Measurements from ENCODE around the gene ANKDD1A.

- no peak for TF ChIP-seq CTCF (IDR thresholded peaks at IDR 0.05)
- no peak for TF ChIP-seq POLR2A (IDR thresholded peaks at IDR 0.05)
- no peak for TF ChIP-seq POLR2AphosphoS5 (IDR thresholded peaks at IDR 0.05)
- TF ChIP-seq EP300 (IDR thresholded peaks at IDR 0.05) = no peak
These were observed 40.2 kb downstream of the ANKDD1A start for GRCh38 chr15:64951777-64952418.

Measured in stomach (tissue), 4 donors.